AG04449 (cell line): ENCODE results near the gene KDM6A.

ENCODE experiments used
- CTCF ChIA-PET: fragments of 350-600 bp; formaldehyde crosslinking; extraction: SDS; loops from one replicate; lab custom pipeline; 2021; ENCODE audit warnings: antibody characterized with exemption; lab: Yijun Ruan, JAX
- POLR2A ChIA-PET: fragments of 400-600, 350-600 bp; formaldehyde crosslinking; extraction: SDS; loops from one replicate; lab custom pipeline; 2020; ENCODE audit warnings: antibody characterized with exemption, inconsistent platforms; lab: Yijun Ruan, JAX
- DNase-seq: peaks from one replicate; pipeline ENCODE4 v3.0.0-alpha.2; 2010; ENCODE audit warnings: low read depth, low spot score
- H3K4me3 ChIP-seq: 2 replicates; pipeline ENCODE4 v1.5.1; 2011; ENCODE audit warnings: low read depth, mild to moderate bottlenecking, control low read depth, low read length
- CTCF ChIP-seq: IDR thresholded peaks from one replicate; pipeline ENCODE4 v1.5.1; 2011; ENCODE audit warnings: mild to moderate bottlenecking, moderate library complexity, low read length, control low read depth, inconsistent platforms; ENCODE audit not compliant: insufficient read depth; ENCODE audit errors: missing control alignments

KDM6A gene

GRCh38 chrX:44897539-44897938 is 24.6 kb downstream of the KDM6A start:
- no peak for DNase-seq
- H3K4me3 ChIP-seq, result no peak overlapping the region
- TF ChIP-seq CTCF, result no peak
- POLR2A ChIA-PET, result no interaction called here
- CTCF ChIA-PET, result no interaction called here

- ChIA-PET CTCF (interaction anchor here (0.8 kb wide), 1 partner anchor 35 kb away, joined by 3 read pairs; no protein-coding TSS in a partner anchor), POLR2A (no interaction called here)
- no peak overlapping the region for H3K4me3 ChIP-seq
- TF ChIP-seq CTCF, result no peak
- no peak for DNase-seq
Observed at GRCh38 chrX:44898411-44899221, 25.6 kb downstream of the KDM6A start.

- H3K4me3 ChIP-seq, result no peak overlapping the region
- DNase-seq, result no peak
- ChIA-PET CTCF (interaction anchor here (1.7 kb wide), 1 partner anchor 9 kb away, joined by 5 read pairs; no protein-coding TSS in a partner anchor), POLR2A (no interaction called here)
- no peak for TF ChIP-seq CTCF
Observed at GRCh38 chrX:44899946-44900345, 27.0 kb downstream of the KDM6A start.

GRCh38 chrX:44903107-44903506 is 30.1 kb downstream of the KDM6A start:
- POLR2A ChIA-PET, result no interaction called here
- no peak overlapping the region for H3K4me3 ChIP-seq
- CTCF ChIA-PET, result interaction anchor here (1.4 kb wide), 1 partner anchor 167 kb away, joined by 3 read pairs; no protein-coding TSS in a partner anchor
- DNase-seq, result peak; percentile 28
- TF ChIP-seq CTCF, result no peak

- no peak for TF ChIP-seq CTCF
- ChIA-PET CTCF (interaction anchor here (1.4 kb wide), 1 partner anchor 166 kb away, joined by 3 read pairs; no protein-coding TSS in a partner anchor), POLR2A (no interaction called here)
- no peak for DNase-seq
- no peak overlapping the region; the same call in 1 of the 2 replicates for H3K4me3 ChIP-seq
Observed at GRCh38 chrX:44903830-44904530, 31.0 kb downstream of the KDM6A start.
